K562 (cell line): ENCODE data around the gene TUBA8.

Experiments
- ARID4B ChIP-seq: sonication (generic); formaldehyde crosslinking; IDR thresholded peaks from 2 replicates; pipeline ENCODE4 v1.8.0; 2022; ENCODE audit warnings: mild to moderate bottlenecking, missing genetic modification reagents
- CAMTA2 ChIP-seq: fragments of 250-450 bp; sonication (Bioruptor Pico); conservative IDR thresholded peaks from 2 replicates; pipeline ENCODE4 v1.5.1; 2022
- CEBPB ChIP-seq: fragments of 450-650 bp; IDR thresholded peaks from 2 replicates; pipeline ENCODE4 v1.6.1; 2016; ENCODE audit warnings: missing genetic modification characterization, missing compliant biosample characterization
- CTCF ChIP-seq, 3 experiments: IDR thresholded peaks in 2 of 3; conservative IDR thresholded peaks in 1 of 3; 2 replicates each; pipeline ENCODE4 v1.5.1; 2011 to 2012; ENCODE audit warnings: low read length in 3 of 3, mild to moderate bottlenecking in 3 of 3, control low read depth in 2 of 3, improper control_type of control experiment in 1 of 3, inconsistent platforms in 1 of 3, low read depth in 1 of 3, mixed read lengths in 1 of 3, moderate library complexity in 1 of 3; ENCODE audit not compliant: insufficient read depth in 2 of 3
- DACH1 ChIP-seq: fragments of 450-650 bp; IDR thresholded peaks from 2 replicates; pipeline ENCODE4 v1.6.1; 2018; ENCODE audit not compliant: partially characterized antibody
- HCFC1 ChIP-seq: IDR thresholded peaks from 2 replicates; pipeline ENCODE4 v1.6.1; 2012; ENCODE audit warnings: low read depth, low read length, improper control_type of control experiment
- JUNB ChIP-seq: fragments of 450-650 bp; formaldehyde crosslinking; conservative IDR thresholded peaks from 2 replicates; pipeline ENCODE4 v1.4.0; 2020; ENCODE audit warnings: mild to moderate bottlenecking
- MAX ChIP-seq: sonication (generic); formaldehyde crosslinking; IDR thresholded peaks from 2 replicates; pipeline ENCODE4 v1.9.0; 2022; ENCODE audit warnings: mild to moderate bottlenecking, missing genetic modification reagents
- NKRF ChIP-seq: fragments of 450-650 bp; IDR thresholded peaks from 2 replicates; pipeline ENCODE4 v1.6.1; 2016; ENCODE audit warnings: borderline replicate concordance
- POLR2A ChIP-seq: fragments of 450-650 bp; conservative IDR thresholded peaks from 2 replicates; pipeline ENCODE4 v1.6.1; 2016
- PREB ChIP-seq: sonication (generic); formaldehyde crosslinking; IDR thresholded peaks from 2 replicates; pipeline ENCODE4 v1.8.1; 2023; ENCODE audit warnings: mild to moderate bottlenecking, missing genetic modification reagents
- SREBF1 ChIP-seq: fragments of 150-350 bp; IDR thresholded peaks from 2 replicates; pipeline ENCODE4 v1.6.1; 2014; ENCODE audit warnings: antibody characterized with exemption, low read depth, low read length, borderline replicate concordance
- TEAD4 ChIP-seq, 2 experiments: sonication (generic) in 1 of 2; formaldehyde crosslinking in 1 of 2; IDR thresholded peaks; 2 replicates each; pipeline versions ENCODE4 v1.6.1 to v1.8.0; 2012 to 2022; ENCODE audit warnings: borderline replicate concordance in 1 of 2, inconsistent platforms in 1 of 2, low read length in 1 of 2, mild to moderate bottlenecking in 1 of 2, missing genetic modification reagents in 1 of 2

GRCh38 chr22:18119409-18120110 lies 9.0 kb downstream of the TUBA8 start:
- TF ChIP-seq ARID4B (CRISPR knock-in tag) (no peak), NKRF (no peak), JUNB (no peak), CTCF (IDR thresholded peaks at IDR 0.05 in 2 of 3, conservative IDR thresholded peaks at IDR 0.05 in 1 of 3; ENCODE audit: insufficient read depth in 2 of 3, low read depth in 1 of 3, low read length in 3 of 3) (no peak), POLR2A (no peak), HCFC1 (no peak), MAX (CRISPR knock-in tag) (no peak), TEAD4 (IDR thresholded peaks at IDR 0.05; ENCODE audit: low read length) (no peak), TEAD4 (CRISPR knock-in tag; IDR thresholded peaks at IDR 0.05; ENCODE audit: borderline replicate concordance) (no peak), CEBPB (tag) (no peak), DACH1 (no peak), SREBF1 (no peak), CAMTA2 (no peak), PREB (CRISPR knock-in tag) (no peak)
